B cell (primary cell): ENCODE results near the gene PIM3. TPM values are rescaled to one million over a fixed set of nuclear protein-coding genes. Genes with fewer than 3 reads are reported as not detected.
A peak's percentile ranks its signal among the peaks of the same experiment; 100 is the strongest.

ENCODE experiments used
- ATAC-seq: fragments of 200-7000 bp; cut with Tn5 transposase; one replicate; pipeline ENCODE4 v1.10.0; 2021; ENCODE audit warnings: low read depth, mild to moderate bottlenecking, moderate number of reproducible peaks, moderate library complexity
- CTCF ChIA-PET: fragments of 350-600 bp; sonication (Branson Sonifier 250); formaldehyde crosslinking; loops from one replicate; lab custom pipeline; 2021; ENCODE audit warnings: antibody characterized with exemption, inconsistent platforms; lab: Charles Lee
- POLR2A ChIA-PET: fragments of 350-600 bp; sonication (Branson Sonifier 250); formaldehyde crosslinking; loops from one replicate; lab custom pipeline; 2021; ENCODE audit warnings: antibody characterized with exemption; lab: Charles Lee
- DNase-seq: peaks from one replicate; pipeline ENCODE4 v3.0.0; 2013
- H2AFZ ChIP-seq: 2 replicates; pipeline ENCODE4 v1.6.1; 2012; ENCODE audit warnings: mild to moderate bottlenecking, low read depth, low read length; ENCODE audit not compliant: insufficient read depth, poor library complexity, severe bottlenecking
- H3K27ac ChIP-seq, 2 donors: 1 replicate in 1 of 2; 2 replicates in 1 of 2; pipeline ENCODE4 v1.5.1; 2012 to 2013; ENCODE audit warnings: low read length in 2 of 2, mild to moderate bottlenecking in 2 of 2, moderate library complexity in 1 of 2
- H3K27me3 ChIP-seq, 4 experiments: fragments of 200-600 bp in 1 of 4; sonication (generic) in 1 of 4; replicated peaks in 1 of 4; 1 replicate in 2 of 4; 2 replicates in 2 of 4; pipeline versions ENCODE4 v1.6.1 to v1.7.0; 2013 to 2016; ENCODE audit warnings: low read length in 3 of 4, mild to moderate bottlenecking in 2 of 4, mixed read lengths in 1 of 4, moderate library complexity in 1 of 4; ENCODE audit not compliant: insufficient read depth in 4 of 4, control insufficient read depth in 3 of 4; ENCODE audit errors: control extremely low read depth in 1 of 4
- H3K36me3 ChIP-seq, 2 experiments: replicated peaks in 1 of 2; 1 replicate in 1 of 2; 2 replicates in 1 of 2; pipeline versions ENCODE4 v1.6.1 to v1.7.1; 2013; ENCODE audit warnings: low read length in 1 of 2; ENCODE audit not compliant: insufficient read depth in 2 of 2, control insufficient read depth in 1 of 2; ENCODE audit errors: control extremely low read depth in 1 of 2, extremely low read depth in 1 of 2
- H3K4me1 ChIP-seq, 2 donors: fragments of 200-600 bp in 1 of 2; sonication (generic) in 1 of 2; 1 replicate in 1 of 2; 2 replicates in 1 of 2; pipeline versions ENCODE4 v1.5.1 to v1.6.1; 2013 to 2017; ENCODE audit warnings: low read length in 2 of 2; ENCODE audit not compliant: control insufficient read depth in 2 of 2, insufficient read depth in 2 of 2
- H3K4me2 ChIP-seq: replicated peaks from 2 replicates; pipeline ENCODE3; 2012; ENCODE audit warnings: mild to moderate bottlenecking, low read depth, low read length; ENCODE audit not compliant: poor library complexity, severe bottlenecking
- H3K4me3 ChIP-seq, 5 experiments: fragments of 200-600 bp in 1 of 5; sonication (generic) in 1 of 5; 1 replicate in 3 of 5; 2 replicates in 2 of 5; pipeline versions ENCODE4 v1.5.1 to v1.7.0; 2011 to 2016; ENCODE audit warnings: low read length in 4 of 5, mild to moderate bottlenecking in 4 of 5, low read depth in 2 of 5, control low read depth in 1 of 5, moderate library complexity in 1 of 5; ENCODE audit not compliant: insufficient read depth in 1 of 5; ENCODE audit errors: control extremely low read depth in 1 of 5, extremely low read depth in 1 of 5
- H3K79me2 ChIP-seq: fragments of 200-600 bp; sonication (generic); one replicate; pipeline ENCODE4 v1.6.0; 2016; ENCODE audit warnings: low read length; ENCODE audit not compliant: control insufficient read depth, insufficient read depth
- H3K9ac ChIP-seq: fragments of 200-600 bp; sonication (generic); 2 replicates; pipeline ENCODE4 v1.6.1; 2017; ENCODE audit warnings: mild to moderate bottlenecking, low read length, moderate library complexity
- H3K9me3 ChIP-seq, 3 donors: one replicate each; pipeline versions ENCODE4 v1.6.1 to v1.7.1; 2013; ENCODE audit warnings: low read length in 2 of 3; ENCODE audit not compliant: control insufficient read depth in 2 of 3, insufficient read depth in 1 of 3; ENCODE audit errors: control extremely low read depth in 1 of 3
- H4K20me1 ChIP-seq: 2 replicates; pipeline ENCODE4 v1.6.0; 2012; ENCODE audit warnings: mild to moderate bottlenecking, low read length; ENCODE audit not compliant: insufficient read depth, control insufficient read depth, poor library complexity, severe bottlenecking
- H3K27ac Mint-ChIP-seq: one replicate; pipeline ENCODE4 v1.8.0; 2021; ENCODE audit warnings: mixed read lengths
- H3K27me3 Mint-ChIP-seq: one replicate; pipeline ENCODE4 v1.8.0; 2021; ENCODE audit warnings: mixed read lengths
- H3K4me1 Mint-ChIP-seq: one replicate; pipeline ENCODE4 v1.8.0; 2021; ENCODE audit warnings: mixed read lengths
- H3K4me3 Mint-ChIP-seq: one replicate; pipeline ENCODE4 v1.8.0; 2021; ENCODE audit warnings: mixed read lengths
- H3K9me3 Mint-ChIP-seq: one replicate; pipeline ENCODE4 v1.8.0; 2022; ENCODE audit warnings: mixed read lengths; ENCODE audit not compliant: insufficient read depth
- CTCF ChIP-seq: fragments of 200-600 bp; IDR thresholded peaks from one replicate; pipeline ENCODE4 v1.8.0; 2022; ENCODE audit warnings: antibody characterized with exemption, mild to moderate bottlenecking
- EZH2 ChIP-seq: IDR thresholded peaks from 2 replicates; pipeline ENCODE4 v1.6.1; 2012; ENCODE audit warnings: borderline replicate concordance, low read depth, mild to moderate bottlenecking, moderate library complexity, low read length; ENCODE audit not compliant: insufficient read depth, poor library complexity, severe bottlenecking
- WGBS: methylation state at CpG from one replicate; pipeline ENCODE4 v1.1.5; 2013; ENCODE audit warnings: missing lambda C conversion rate; ENCODE audit not compliant: insufficient coverage; 5-methylcytosine and 5-hydroxymethylcytosine counted together
- intact Hi-C: fragments of 100-400 bp; cut with micrococcal nuclease; formaldehyde crosslinking; loops from one replicate; pipeline ENCODE4 v1.10.0; 2022
- polyA plus RNA-seq: library from polyadenylated mRNA; depleted of rRNA; stranded (reverse); fragments of >200 nt; gene quantifications from 2 replicates; pipeline ENCODE4 v1.2.3, GENCODE V29; 2012
- total RNA-seq, 2 donors: library from RNA; stranded (reverse); fragments of 120-200 nt in 1 of 2; gene quantifications; 1 replicate in 1 of 2; 2 replicates in 1 of 2; pipeline versions ENCODE4 v1.2.3 to v1.2.4, GENCODE V29; 2013 to 2022

The PIM3 gene
- total and polyA plus RNA-seq, 2 donors (not counting 1 experiment from before 2014, with no cell fraction given): 74.6 to 128 TPM

- H2AFZ ChIP-seq: peak overlapping the region; percentile 84
- TF ChIP-seq EZH2 (no peak), CTCF (no peak)
- H3K27me3 ChIP-seq: no peaks in the 10 kb centered on the region
- no peaks in the 10 kb centered on the region for H3K27me3 Mint-ChIP-seq
- no peaks in the 10 kb centered on the region for H3K9me3 Mint-ChIP-seq
- ChIA-PET CTCF (interaction anchor here (0.6 to 3.2 kb wide), 4 partner anchors 12 to 483 kb away, joined by 3 to 9 read pairs (median 4); no protein-coding TSS in a partner anchor), POLR2A (interaction anchor here (1.1 kb wide), 1 partner anchor 11 kb away, joined by 3 read pairs; no protein-coding TSS in a partner anchor)
- DNase-seq: no peak
- H3K27ac Mint-ChIP-seq: no peak overlapping the region
- H3K27ac ChIP-seq: peak overlapping the region in 1 of 2 donors; percentile 83
- H3K4me2 ChIP-seq: peak overlapping the region; percentile 97
- ATAC-seq: no peak
- 52% methylated on average over 46 of the region's 47 CpGs for WGBS
- peaks cover 0 to 4% (median 0%) of the 10 kb centered on the region in 3 donors for H3K9me3 ChIP-seq
- peaks cover 0 to 16% of the 10 kb centered on the region in 2 experiments for H3K36me3 ChIP-seq
- intact Hi-C loops: loop anchor here (1.0 kb wide), 1 partner anchor 66 kb away; the partner anchor contains the start of gene ZBED4
- peaks cover 24% of the 10 kb centered on the region for H4K20me1 ChIP-seq
- H3K4me3 ChIP-seq: peak overlapping the region in 4 of 5 experiments; percentile 50 to 76 (median 74)
- peaks cover 30 to 36% of the 10 kb centered on the region in 2 donors for H3K4me1 ChIP-seq
- H3K4me1 Mint-ChIP-seq: peaks cover 31% of the 10 kb centered on the region
- H3K79me2 ChIP-seq: peaks cover 31% of the 10 kb centered on the region
- peak overlapping the region; percentile 80 for H3K4me3 Mint-ChIP-seq
- peak overlapping the region; percentile 77 for H3K9ac ChIP-seq
Measured at GRCh38 chr22:49918911-49919881, 41.4 kb upstream of the PIM3 start.
